NCI-H1417 (cell line): ENCODE results near the gene HRAS.
"Not testable (repeated sequence)": the region's sequence is repeated elsewhere in the genome, so short reads cannot be mapped to it uniquely, and the experiment has no call there.

Source experiments
- DNase-seq, 3 experiments: peaks; one replicate each; lab custom pipeline; 2025; lab: John Stamatoyannopoulos, UW

The HRAS gene

GRCh38 chr11:532986-533585 is 2.3 kb downstream of the HRAS start:
- no peak for DNase-seq

GRCh38 chr11:532527-532985 is 2.8 kb downstream of the HRAS start:
- no peak for DNase-seq

- DNase-seq = no peak
These were observed 3.4 kb downstream of the HRAS start for GRCh38 chr11:531919-532526.

- no peak for DNase-seq
These were observed 4.2 kb downstream of the HRAS start for GRCh38 chr11:530960-531831.

- DNase-seq = no peak
These were observed 5.5 kb downstream of the HRAS start for GRCh38 chr11:529728-530411.

GRCh38 chr11:528815-529727 is 6.3 kb downstream of the HRAS start:
- DNase-seq = peak in 2 of 3 experiments; percentile 58 to 76

GRCh38 chr11:528166-528814 is 7.1 kb downstream of the HRAS start:
- DNase-seq = no peak

GRCh38 chr11:526192-526591 is 9.2 kb downstream of the HRAS start:
- DNase-seq = no peak

GRCh38 chr11:521177-521688 is 14.1 kb downstream of the HRAS start:
- DNase-seq = no peak

GRCh38 chr11:520428-521176 is 14.8 kb downstream of the HRAS start:
- no peak for DNase-seq

GRCh38 chr11:518463-519202 is 16.7 kb downstream of the HRAS start:
- DNase-seq = peak in 1 of 3 experiments; percentile 51

GRCh38 chr11:516918-517685 is 18.3 kb downstream of the HRAS start:
- DNase-seq = not testable (repeated sequence)

- DNase-seq = no peak
These were observed 19.0 kb downstream of the HRAS start for GRCh38 chr11:516400-516799.

GRCh38 chr11:515131-515530 is 20.2 kb downstream of the HRAS start:
- no peak for DNase-seq

- DNase-seq = no peak
These were observed 20.8 kb downstream of the HRAS start for GRCh38 chr11:514606-515005.

GRCh38 chr11:512761-513595 is 22.4 kb downstream of the HRAS start:
- DNase-seq = no peak

- no peak for DNase-seq
These were observed 26.4 kb downstream of the HRAS start for GRCh38 chr11:508956-509355.
